Lower leg skin (tissue), 4 donors: ENCODE data around the gene ANKRD13B. TPM values are rescaled to one million over a fixed set of nuclear protein-coding genes. Genes with fewer than 3 reads are reported as not detected.
A peak's percentile ranks its signal among the peaks of the same experiment; 100 is the strongest.

Experiments
- DNase-seq, 2 donors: peaks; one replicate each; pipeline ENCODE4 v3.0.0-alpha.2; 2019; ENCODE audit warnings: low spot score in 2 of 2
- H3K4me3 ChIP-seq: fragments of 200-600 bp; sonication (generic); 2 replicates; pipeline ENCODE4 v1.5.1; 2017; ENCODE audit warnings: mild to moderate bottlenecking, low read depth; ENCODE audit not compliant: poor library complexity, severe bottlenecking
- POLR2A ChIP-seq, 2 donors: fragments of 450-650 bp; IDR thresholded peaks; one replicate each; pipeline ENCODE4 v1.6.1; 2016 to 2017; ENCODE audit warnings: antibody characterized with exemption in 2 of 2, mild to moderate bottlenecking in 1 of 2, moderate library complexity in 1 of 2
- WGBS, 2 donors: methylation state at CpG; one replicate each; pipeline ENCODE4 v1.1.5; 2018; 5-methylcytosine and 5-hydroxymethylcytosine counted together
- intact Hi-C: fragments of 100-400 bp; cut with DNase I; formaldehyde crosslinking; loops from one replicate; pipeline ENCODE4 v1.15.0; 2023; ENCODE audit warnings: low total_unique reads
- total RNA-seq, 4 donors: library from RNA; depleted of rRNA; stranded (reverse); fragments of >200 nt; gene quantifications; one replicate each; pipeline ENCODE4 v1.1.0, GENCODE V29; 2016
- TF ChIP-seq, protein P1 (sequence below), 3 donors: fragments of 450-650 bp; IDR thresholded peaks; one replicate each; pipeline ENCODE4 v1.5.1; 2016; ENCODE audit warnings: antibody characterized with exemption in 3 of 3, mild to moderate bottlenecking in 3 of 3, moderate library complexity in 2 of 3

ANKRD13B gene
- total RNA-seq, 4 donors from 2014 or later = 8.1 to 18.8 (median 11.7) TPM

GRCh38 chr17:29574732-29575510 lies 18.0 kb upstream of the ANKRD13B start:
- peak in 1 of 2 donors; percentile 81 for DNase-seq
- WGBS, 2 donors = 76 to 86% methylated on average over 16 to 17 of the region's 17 CpGs
- no peak for TF ChIP-seq POLR2A (IDR thresholded peaks at IDR 0.05)
- TF ChIP-seq, protein P1, sequence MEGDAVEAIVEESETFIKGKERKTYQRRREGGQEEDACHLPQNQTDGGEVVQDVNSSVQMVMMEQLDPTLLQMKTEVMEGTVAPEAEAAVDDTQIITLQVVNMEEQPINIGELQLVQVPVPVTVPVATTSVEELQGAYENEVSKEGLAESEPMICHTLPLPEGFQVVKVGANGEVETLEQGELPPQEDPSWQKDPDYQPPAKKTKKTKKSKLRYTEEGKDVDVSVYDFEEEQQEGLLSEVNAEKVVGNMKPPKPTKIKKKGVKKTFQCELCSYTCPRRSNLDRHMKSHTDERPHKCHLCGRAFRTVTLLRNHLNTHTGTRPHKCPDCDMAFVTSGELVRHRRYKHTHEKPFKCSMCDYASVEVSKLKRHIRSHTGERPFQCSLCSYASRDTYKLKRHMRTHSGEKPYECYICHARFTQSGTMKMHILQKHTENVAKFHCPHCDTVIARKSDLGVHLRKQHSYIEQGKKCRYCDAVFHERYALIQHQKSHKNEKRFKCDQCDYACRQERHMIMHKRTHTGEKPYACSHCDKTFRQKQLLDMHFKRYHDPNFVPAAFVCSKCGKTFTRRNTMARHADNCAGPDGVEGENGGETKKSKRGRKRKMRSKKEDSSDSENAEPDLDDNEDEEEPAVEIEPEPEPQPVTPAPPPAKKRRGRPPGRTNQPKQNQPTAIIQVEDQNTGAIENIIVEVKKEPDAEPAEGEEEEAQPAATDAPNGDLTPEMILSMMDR (IDR thresholded peaks at IDR 0.05) = no peak
- no peak overlapping the region for H3K4me3 ChIP-seq
- intact Hi-C loops = loop anchor here (5.0 kb wide), 1 partner anchor 37 kb away; no protein-coding TSS in a partner anchor

- no peak for TF ChIP-seq POLR2A (IDR thresholded peaks at IDR 0.05)
- TF ChIP-seq, protein P1 (IDR thresholded peaks at IDR 0.05) = no peak
- 84 to 85% methylated on average over 24 to 27 of the region's 28 CpGs for WGBS, 2 donors
- H3K4me3 ChIP-seq = no peak overlapping the region
- no peak for DNase-seq
- intact Hi-C loops = loop anchor here (5.0 kb wide), 1 partner anchor 37 kb away; no protein-coding TSS in a partner anchor
Observed at GRCh38 chr17:29575511-29576213, 17.3 kb upstream of the ANKRD13B start.

GRCh38 chr17:29576214-29577000 lies 16.5 kb upstream of the ANKRD13B start:
- 92 to 93% methylated on average over 16 to 26 of the region's 37 CpGs for WGBS, 2 donors
- no peak overlapping the region for H3K4me3 ChIP-seq
- intact Hi-C loops = loop anchor here (5.0 kb wide), 1 partner anchor 36 kb away; no protein-coding TSS in a partner anchor
- TF ChIP-seq, protein P1 (IDR thresholded peaks at IDR 0.05) = no peak
- TF ChIP-seq POLR2A (IDR thresholded peaks at IDR 0.05) = no peak
- DNase-seq = no peak

DNA sequence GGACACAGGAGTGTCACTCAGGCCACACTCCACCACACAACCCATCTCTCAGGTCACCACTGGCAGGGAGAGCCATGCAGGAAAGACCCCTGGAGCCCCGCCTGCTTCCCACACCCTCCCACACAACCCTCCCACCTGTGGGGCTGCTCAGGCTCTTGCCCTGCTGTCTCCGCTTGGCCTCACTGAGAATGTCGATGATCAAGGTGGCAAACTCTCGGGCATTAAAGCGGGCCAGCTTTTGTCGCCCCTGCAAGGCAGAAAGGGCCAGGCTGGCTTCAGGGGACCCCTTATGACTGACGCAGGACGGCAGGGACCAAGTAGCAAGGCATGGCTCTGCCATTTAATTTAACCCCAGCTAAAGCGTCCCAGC lies 15.9 kb upstream of the ANKRD13B start:
- no peak for DNase-seq
- intact Hi-C loops = loop anchor here (5.0 kb wide), 1 partner anchor 35 kb away; no protein-coding TSS in a partner anchor
- 97% methylated on average over 9 of the region's 9 CpGs for WGBS, 2 donors

More for the DNA sequence above, 15.9 kb upstream of the ANKRD13B start:
- TF ChIP-seq, protein P1 (IDR thresholded peaks at IDR 0.05) = no peak
- TF ChIP-seq POLR2A (IDR thresholded peaks at IDR 0.05) = no peak
- H3K4me3 ChIP-seq = no peak overlapping the region
